NCI-H510A treated with DMSO at 0.1 percent for 48 hours (cell line): ENCODE results near the gene ZNF587.
A peak's percentile ranks its signal among the peaks of the same experiment; 100 is the strongest.
"Not testable (repeated sequence)": the region's sequence is repeated elsewhere in the genome, so short reads cannot be mapped to it uniquely, and the experiment has no call there.

Experiments used
- DNase-seq: peaks from one replicate; lab custom pipeline; 2025; lab: John Stamatoyannopoulos, UW

Gene ZNF587

DNA sequence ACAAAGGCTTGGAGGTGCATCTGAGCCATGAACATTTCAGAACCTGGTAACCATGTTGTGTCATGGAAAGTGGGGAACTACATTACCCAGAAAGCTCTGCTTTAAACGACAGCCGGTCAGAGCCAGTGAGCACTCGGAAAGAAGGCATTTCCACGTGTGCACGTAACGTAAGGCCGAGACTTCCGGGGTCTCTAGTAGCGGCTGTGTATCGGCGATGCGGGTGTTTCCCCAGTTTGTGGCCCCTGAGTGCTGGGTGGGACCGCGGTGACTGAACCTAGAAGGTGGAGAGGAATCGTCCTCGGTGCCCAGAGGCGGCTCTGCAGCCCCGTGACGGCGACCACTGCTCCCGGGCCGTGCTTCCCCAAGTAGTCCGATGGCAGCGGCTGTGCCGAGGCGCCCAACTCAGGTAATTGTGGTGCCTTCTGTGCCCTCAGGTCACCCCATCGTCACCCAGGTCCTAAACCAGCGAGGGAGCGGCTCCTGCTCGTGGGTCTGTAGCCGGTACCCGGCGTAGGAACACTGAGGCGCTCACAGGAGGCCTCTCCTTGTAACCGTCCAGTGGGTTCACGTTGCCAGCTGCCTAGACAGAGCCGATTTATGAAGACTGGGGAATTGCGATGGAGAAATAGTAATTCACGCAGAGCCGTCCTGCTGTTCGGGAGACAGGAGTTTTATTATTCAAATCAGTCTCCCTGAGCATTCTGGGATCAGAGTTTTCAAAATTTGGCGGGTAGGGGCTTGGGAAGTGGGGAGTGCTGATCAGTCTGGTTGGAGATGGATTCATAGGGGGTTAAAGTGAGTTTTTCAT, at the start of gene ZNF587:
ZNF587 (plus strand) TSS at position 194 of the 808 bp plus-strand sequence; CDS start at position 374, 180 bp downstream.
- DNase-seq, result peak; percentile 48

DNA sequence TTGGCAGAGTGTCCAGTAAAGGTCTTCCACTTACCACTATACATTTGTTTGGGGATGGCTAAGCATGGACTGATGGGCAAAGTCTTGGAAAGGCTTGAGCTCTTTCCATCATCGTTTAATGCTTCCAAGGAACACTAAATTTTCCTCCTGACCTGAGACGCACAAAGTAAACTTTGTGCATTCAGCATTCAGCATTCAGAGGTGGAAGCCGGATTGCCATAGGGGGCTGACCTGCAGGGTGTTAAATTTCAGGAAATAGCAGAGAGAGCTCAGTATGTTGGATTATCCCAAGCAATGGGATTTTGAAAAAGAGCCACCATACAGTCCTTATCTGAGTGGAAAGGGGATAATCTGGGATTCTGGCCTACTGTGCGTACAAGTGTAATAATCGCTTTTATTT, 49.0 kb upstream of the ZNF587 start:
- no peak for DNase-seq

DNA sequence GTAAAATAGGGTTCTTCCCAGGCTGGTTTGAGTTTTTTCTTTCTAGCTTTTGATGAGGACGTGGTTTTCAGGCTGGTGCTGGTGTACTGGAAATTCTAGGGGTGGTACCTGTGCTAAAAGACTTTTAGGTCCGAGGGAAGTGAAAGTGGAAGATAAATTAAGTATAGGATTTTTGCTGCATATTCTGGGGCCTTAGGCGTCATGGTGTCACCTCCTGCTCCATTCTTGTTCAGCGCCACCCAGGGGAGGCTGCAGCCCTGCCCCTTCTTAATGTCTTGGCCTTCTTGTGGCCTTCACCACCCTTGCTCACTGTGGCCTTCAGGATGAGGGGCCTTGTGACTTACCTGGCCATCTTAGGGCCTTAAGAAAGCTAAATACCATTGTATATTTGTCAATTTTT, 47.4 kb upstream of the ZNF587 start:
- no peak for DNase-seq

DNA sequence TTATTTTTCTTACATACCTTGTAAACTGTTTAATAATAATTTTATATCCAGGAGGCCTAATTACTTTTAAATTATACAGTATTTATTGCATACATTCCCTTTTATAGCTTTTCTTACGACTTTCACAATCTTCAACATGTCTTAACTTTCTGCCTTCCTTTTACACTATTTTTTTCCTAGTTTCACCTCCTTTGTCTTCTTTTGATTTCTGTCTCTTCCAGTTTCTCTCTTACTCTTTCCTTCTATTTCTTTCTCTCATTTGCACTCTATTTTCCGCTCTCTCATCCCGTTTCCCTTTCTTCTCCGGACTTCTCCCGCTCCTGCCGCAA, 46.4 kb upstream of the ZNF587 start:
- no peak for DNase-seq

DNA sequence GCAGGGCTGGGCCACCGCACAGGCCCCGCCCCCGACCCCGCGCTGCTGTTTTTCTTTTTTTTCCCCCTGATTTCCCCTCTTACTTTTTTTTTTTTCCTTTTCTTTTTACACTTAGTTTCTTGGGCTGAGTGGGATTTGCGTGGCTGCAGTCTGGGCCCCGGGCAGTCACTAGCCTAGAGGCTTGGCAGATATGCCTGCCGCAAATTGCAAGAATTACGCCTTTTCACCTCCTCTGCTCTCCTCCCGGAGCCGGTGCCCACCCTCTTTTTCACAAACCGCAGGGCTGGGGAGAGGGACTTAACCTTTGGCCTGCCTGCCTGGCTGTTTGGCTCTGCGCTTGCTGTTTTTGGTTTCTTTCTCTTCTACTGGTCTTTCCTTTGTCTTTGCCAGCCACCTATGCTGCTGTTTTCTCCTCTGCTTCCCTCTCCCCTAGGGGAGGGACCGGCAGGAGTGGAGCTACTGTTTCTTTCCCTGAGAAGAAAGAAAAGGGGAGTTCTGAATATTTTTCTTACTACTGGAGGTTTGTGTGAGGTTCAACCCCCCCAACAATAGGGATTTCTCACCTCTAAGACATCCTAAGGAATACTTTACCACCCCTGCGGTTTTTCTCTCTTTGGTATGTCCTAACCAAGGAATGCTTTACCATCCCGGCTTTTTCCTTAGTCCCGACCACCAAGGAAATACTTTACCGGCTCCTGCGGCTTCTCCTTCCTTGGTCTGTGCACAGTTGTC, 45.9 kb upstream of the ZNF587 start:
- DNase-seq, result no peak

DNA sequence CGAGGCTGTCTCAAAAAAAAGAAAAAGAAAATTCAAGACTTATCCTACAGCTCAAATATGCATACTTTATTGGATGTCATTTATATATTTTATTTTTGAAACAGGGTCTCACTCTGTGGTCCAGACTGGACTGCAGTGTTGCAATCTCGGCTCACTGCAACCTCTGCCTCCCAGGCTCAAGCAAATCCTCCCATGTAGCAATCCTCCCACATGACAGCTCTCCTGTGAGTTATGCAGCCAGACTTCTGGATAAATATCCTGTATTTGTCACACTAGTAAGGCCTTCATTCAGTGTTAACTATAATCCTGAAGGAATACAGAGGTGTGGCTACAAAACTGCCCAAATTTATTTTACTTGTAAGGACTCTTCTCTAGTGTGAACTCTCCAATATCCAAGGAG, 42.1 kb upstream of the ZNF587 start:
- DNase-seq, result no peak

DNA sequence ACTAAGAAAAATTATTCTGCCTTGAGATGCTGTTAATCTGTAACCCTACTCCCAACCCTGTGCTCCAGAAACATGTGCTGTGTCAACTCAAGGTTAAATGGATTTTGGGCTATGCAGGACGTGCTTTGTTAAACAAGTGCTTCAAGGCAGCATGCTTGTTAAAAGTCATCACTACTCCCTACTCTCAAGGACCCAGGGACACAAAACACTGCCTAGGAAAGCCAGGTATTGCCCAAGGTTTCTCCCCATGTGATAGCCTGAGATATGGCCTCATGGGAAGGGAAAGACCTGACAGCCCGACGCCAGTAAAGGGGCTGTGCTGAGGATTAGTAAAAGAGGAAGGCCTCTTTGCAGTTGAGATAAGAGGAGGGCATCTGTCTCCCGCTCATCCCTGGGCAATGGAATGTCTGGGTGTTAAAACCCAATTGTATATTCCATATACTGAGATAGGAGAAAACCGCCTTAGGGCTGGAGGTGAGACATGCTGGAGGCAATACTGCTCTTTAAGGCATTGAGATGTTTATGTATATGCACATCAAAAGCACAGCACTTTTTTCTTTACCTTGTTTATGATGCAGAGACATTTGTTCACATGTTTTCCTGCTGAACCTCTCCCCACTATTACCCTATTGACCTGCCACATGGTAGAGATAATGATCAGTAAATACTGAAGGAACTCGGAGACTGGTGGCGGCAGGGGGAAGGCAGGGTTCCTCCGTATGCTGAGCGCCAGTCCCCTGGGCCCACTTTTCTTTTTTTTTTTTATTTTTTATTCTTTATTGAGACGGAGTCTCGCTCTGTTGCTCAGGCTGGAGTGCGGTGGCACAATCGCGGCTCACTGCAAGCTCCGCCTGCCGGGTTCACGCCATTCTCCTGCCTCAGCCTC, 39.0 kb upstream of the ZNF587 start:
- not testable (repeated sequence) for DNase-seq

DNA sequence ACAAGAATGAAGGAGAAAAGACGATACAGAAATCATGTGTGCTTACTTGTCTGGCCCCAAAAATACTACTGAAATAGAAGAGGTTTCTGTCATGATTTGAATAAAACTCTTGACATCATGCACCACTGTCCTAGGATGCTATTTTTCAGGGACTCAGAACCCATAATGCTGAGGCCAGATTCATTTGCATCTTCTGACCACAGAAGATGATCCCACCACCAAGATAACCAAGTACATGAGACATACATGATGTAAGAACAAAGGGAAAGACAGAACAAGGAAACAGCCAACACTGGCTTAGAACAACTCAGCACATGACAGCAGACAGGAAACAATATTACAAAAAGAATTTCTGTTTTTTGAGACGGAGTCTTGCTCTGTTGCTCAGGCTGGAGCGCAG, 37.4 kb upstream of the ZNF587 start:
- no peak for DNase-seq

DNA sequence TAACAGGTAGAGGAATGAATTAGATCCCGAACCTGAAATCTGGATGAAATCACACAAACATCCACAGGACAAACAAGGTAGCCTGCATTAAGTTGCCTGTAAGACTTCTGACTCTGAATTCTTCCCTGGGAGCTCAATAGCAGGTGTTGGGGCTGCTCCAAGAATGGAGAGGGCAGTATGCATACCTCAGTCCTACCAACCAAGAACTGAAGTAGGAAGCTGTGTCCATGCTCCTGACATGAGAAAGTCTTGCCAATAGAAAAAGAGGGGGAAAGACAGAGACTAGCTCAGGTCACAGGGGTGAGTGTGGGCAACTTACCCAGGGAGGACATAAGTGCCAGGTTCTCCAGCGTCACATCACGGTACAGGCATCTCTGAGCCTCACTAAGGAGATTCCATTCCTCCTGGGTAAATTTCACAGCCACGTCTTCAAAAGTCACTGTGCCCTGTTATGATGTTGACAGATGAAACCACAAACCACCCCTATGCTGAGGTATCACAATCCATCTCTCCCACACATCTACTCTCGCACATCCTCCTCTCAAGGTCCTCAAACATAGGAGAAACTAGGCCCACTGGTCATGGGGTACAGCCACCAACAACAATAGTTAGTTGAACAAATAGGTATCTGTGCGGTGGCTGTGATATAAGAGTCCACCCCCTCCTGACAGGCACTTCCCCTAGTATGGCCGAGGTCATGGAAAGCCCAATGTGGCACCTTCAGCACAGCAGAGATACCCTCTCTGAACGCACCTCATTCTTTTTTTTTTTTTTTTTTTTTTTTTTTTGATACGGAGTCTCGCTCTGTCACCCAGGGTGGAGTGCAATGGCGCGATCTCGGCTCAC, 36.5 kb upstream of the ZNF587 start:
- not testable (repeated sequence) for DNase-seq

DNA sequence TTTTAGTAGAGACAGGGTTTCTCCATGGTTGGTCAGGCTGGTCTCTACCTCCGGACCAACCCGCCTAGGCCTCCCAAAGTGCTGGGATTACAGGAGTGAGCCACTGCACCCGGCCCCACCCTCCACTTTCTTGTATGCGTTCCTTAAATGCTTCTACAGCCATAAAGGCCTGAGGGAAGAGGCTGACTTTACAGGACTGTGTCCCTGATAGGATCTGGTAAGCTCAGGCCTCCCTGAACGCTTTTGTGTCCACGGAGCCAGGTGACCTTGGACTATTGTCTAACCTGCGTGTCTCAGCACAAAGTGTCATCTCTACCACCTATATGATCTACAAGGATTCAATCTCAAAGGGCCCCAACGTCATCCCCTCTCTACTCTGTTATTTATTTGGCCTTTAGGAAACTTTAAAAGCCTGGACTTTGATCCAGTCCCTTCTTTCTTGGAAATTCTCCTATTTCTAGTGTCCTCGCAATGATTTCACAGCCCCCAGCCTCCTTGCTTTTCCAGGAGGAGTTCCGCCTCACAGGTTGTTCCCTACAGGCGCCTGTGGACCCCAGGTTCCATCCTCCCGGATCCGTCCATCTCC, 35.6 kb upstream of the ZNF587 start:
- no peak for DNase-seq

DNA sequence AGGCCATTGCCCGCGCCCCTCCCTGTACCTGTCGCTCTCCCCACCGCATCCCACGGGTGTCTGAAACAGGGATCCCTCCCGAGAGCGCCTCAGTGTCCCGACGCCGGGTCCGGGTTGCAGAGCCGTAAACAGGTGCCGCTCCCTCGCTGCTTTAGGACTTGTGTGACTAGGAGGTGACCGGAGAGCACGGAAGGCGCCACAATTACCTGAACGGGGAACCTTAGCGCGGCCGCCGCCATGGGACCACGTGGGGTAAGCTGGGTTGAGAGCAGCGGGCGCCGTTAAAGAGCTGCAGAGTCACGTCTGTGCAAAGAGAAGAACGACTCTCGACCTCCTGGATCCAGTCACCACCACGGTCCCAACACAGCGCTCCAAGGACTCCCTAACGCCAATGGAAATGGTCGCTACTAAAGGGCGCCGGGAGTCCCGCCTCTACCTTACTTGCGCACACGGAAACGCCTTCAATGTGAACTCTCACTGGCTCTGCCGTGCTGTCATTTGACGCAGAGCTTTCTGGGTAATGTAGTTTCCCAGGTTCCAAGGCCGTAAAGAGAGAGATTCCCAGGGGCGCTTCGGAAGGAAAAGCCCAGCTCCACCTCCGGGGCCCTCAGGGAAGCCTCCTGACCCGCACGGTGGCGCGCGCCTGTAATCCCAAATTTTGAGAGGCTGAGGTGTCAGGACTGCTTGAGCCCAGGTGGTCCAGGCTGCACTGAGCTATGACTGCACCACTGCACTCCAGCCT, 35.0 kb upstream of the ZNF587 start, which contains the start of gene ZNF552:
ZNF552 (minus strand) TSS at position 409 of the 742 bp plus-strand sequence; CDS start at position 239, 170 bp downstream.
- peak; percentile 88 for DNase-seq

DNA sequence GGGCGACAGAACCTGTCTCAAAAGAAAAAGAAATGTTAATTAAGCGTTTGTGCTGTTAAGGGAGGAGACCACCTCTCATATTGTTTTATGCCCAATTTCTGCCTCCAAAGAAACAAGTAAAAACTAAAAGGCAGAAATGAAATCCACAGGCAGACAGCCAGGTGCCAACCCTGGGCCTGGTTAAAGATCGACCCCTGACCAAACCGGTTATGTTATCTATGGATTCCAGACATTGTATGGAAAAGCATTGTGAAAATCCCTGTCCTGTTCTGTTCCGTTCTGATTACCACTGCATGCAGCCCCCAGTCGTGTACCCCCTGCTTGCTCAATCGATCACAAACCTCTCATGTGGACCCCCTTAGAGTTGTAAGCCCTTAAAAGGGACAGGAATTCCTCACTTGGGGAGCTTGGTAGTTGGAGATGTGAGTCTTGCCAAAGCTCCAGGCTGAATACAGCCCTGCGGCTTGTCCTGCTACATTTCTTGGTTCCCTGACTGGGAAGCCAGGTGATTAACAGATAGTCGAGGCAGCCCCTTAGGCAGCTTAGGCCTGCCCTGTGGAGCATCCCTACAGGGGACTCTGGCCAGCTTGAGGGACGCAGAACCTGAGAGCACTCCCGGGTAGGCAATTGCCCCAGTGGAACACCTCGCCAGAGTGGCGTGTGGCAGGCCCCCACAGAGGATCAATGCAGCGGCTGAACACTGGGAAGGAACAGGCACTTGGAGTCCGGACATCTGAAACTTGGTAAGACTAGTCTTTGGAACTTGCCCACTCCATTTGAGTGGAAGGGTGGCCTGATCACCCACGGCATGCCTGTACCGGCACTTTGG, 34.2 kb upstream of the ZNF587 start:
- DNase-seq, result no peak

DNA sequence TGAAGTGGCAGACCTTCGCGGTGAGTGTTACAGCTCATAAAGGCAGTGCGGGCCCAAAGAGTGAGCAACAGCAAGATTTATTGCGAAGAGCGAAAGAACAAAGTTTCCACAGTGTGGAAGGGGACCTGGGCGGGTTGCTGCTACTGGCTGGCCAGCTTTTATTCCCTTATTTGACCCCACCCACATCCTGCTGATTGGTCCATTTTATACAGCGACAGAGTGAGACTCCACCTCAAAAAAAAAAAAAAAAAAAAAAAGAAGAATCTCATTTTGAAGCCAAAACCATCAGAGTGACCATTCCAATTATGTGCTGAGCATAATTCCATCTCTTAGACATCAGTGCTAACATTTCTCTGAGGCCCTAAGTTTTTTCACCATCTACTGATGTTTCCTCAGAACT, 33.0 kb upstream of the ZNF587 start:
- DNase-seq, result no peak

DNA sequence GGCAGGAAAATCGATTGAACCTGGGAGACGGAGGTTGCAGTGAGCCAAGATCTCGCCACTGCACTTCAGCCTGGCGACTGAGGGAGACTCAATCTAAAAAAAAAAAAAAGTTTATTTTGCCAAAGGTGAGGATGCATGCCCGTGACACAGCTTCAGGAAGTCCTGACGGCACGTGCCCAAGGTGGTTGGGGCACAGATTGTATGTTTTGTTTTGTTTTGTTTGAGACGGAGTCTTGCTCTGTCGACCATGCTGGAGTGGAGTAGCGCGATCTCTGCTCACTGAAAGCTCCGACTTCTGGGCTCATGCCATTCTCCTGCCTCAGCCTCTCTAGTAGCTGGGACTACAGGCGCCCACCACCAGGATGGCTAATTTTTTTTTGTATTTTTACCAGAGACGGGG, 31.7 kb upstream of the ZNF587 start:
- DNase-seq, result no peak

DNA sequence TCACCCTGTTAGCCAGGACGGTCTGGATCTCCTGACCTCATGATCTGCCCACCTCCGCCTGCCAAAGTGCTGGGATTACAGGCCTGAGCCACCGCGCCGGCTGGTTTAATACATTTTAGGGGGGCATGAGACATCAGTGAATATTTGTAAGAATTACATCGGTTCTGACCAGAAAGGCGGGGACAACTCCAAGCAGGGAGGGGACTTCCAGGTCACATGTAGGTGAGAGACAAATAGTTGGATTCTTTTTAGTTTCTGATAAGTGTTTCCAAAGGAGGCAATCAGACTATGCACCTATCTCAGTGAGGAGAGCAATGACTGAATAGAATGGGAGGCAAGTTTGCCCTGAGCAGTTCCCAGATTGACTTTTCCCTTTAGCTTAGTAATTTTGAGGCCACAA, 31.3 kb upstream of the ZNF587 start:
- no peak for DNase-seq

DNA sequence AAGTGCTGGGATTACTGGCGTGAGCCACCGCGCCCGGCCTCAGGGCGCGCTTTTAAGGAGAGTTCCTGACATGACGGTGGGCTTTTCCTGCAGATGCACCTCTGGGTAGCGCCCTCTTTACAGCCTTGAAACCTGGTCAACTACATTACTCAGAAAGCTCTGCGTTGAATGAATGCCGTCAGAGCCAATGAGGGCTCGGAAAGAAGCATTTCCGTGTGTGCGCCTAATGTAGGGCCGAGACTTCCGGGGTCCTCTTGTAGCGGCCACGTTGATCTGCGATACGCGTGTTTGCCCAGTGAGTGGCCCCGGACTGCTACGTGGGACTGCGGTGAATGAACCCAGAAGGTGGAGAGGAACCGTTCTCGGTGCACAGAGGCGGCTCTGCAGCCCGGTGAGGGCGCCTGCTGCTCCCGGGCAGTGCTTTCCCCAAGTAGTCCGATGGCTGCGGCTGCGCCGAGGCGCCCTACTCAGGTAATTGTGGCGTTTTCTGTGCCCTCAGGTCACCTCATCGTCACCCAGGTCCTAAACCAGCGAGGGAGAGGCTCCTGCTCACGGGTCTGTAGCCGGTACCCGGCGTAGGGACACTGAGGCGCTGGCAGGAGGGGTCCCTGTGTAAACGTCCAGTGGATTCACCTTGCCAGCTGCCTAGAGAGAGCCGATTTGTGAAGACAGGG, 30.0 kb upstream of the ZNF587 start:
- peak; percentile 93 for DNase-seq

DNA sequence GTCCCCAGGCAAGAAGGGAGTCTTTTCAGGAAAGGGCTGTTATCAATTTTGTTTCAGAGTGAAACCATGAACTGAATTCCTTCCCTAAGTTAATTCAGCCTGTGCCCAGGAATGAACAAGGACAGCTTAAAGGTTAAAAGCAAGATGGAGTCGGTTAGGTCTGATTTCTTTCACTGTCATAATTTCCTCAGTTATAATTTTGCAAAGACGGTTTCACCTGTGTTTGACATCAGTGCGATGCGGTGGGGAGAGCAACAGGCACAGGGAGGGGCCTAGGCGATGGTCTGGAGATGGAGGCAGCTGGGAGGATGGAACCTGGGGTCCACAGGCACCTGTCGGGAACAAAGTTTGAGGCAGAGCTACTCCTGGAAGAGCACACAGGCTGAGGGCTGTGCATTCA, 29.1 kb upstream of the ZNF587 start:
- DNase-seq, result no peak

DNA sequence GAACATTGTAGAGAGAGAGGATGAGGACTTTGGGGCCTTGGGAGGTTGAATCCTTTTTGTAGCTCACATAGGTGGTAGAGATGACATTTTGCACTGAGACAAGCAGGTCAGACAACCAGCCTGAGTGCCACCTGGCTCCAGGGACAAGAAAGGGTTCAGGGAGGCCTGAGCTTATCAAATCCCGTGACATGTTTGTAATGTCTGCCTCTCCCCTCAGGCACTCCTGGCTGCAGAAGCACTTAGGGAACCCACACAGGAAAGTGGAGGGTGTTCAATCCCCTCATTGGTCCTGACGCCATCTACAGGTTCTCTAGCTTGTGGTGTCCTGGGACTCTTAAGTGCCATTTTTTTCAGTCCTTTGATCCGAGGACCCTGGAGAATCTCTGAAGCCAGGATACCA, 28.6 kb upstream of the ZNF587 start:
- DNase-seq, result not testable (repeated sequence)

DNA sequence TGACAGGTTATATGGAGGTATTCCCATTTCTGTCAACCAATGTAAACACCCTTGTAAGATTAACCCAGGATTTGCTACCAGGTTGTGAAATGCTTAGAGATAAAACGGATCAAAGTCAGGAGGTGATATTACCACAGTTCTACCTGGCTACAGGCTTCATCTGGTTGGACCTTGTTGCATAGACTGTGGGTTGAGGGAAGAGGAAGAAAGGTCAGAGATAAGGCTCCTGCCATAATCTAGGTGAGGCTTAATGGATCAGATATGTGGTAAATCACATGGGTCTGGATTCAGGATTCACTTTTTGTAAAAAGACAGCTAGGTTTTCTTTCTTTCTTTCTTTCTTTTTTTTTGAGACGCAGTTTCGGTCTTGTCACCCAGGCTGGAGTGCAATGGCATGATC, 28.2 kb upstream of the ZNF587 start:
- DNase-seq, result not testable (repeated sequence)
